ENCODE results near the gene TMEM126B.
"Not testable (repeated sequence)": the region's sequence is repeated elsewhere in the genome, so short reads cannot be mapped to it uniquely, and the experiment has no call there.

The TMEM126B gene

GRCh38 chr11:85627998-85628770 is at the start of gene TMEM126B:
Gene TMEM126B, plus strand, starts transcription at chr11:85628593. Its CDS starts 15 bp downstream, at chr11:85628608.
- H3K4me1 Mint-ChIP-seq = peaks cover 33% of the 10 kb centered on the region
- peak within 1 kb of the TSS; percentile 98 for H3K27ac Mint-ChIP-seq (ENCODE audit: low read depth)
- DNase-seq (ENCODE audit: low spot score in 2 of 2) (peak; percentile 89 to 91), ATAC-seq (replicated peaks; ENCODE audit: extremely low read depth, poor library complexity, severe bottlenecking) (peak; percentile 99)
- peaks cover 19% of the 10 kb centered on the region for H3K36me3 Mint-ChIP-seq (ENCODE audit: insufficient read depth)
- no peaks in the 10 kb centered on the region for H3K9me3 Mint-ChIP-seq
- H3K4me3 Mint-ChIP-seq = peak within 1 kb of the TSS; percentile 99
- no peaks in the 10 kb centered on the region for H3K27me3 Mint-ChIP-seq

- no peaks in the 10 kb centered on the region for H3K9me3 Mint-ChIP-seq
- H3K36me3 Mint-ChIP-seq (ENCODE audit: insufficient read depth) = no peaks in the 10 kb centered on the region
- peak overlapping the region; percentile 1 for H3K27ac Mint-ChIP-seq (ENCODE audit: low read depth)
- ATAC-seq (replicated peaks; ENCODE audit: extremely low read depth, poor library complexity, severe bottlenecking) (no peak), DNase-seq (ENCODE audit: low spot score in 2 of 2) (no peak)
- H3K4me3 Mint-ChIP-seq = no peak overlapping the region
- peaks cover 13% of the 10 kb centered on the region for H3K27me3 Mint-ChIP-seq
- no peaks in the 10 kb centered on the region for H3K4me1 Mint-ChIP-seq
Measured at GRCh38 chr11:85582111-85582510, 46.3 kb upstream of the TMEM126B start.

DNA sequence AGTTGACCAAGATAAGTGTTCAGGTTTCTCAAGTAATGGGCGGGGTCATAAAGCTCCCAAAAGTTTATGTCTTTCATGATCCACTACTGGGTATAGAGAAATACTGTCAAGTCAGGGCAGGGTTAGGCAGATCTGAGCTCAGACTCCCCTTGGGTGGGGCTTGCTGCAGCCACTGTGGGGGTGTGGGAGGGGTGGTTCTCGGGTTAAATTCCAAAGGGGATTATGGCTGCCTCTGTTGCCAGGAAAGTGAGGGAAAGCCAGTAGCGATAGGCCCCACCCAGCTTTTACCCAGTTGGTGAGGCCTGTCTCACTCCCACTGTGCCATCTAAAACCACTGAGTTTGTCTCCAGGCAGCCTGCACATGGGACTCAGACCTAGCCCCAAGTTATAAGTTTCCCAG is 39.0 kb upstream of the TMEM126B start:
- no peak for DNase-seq (ENCODE audit: low spot score in 2 of 2)

DNA sequence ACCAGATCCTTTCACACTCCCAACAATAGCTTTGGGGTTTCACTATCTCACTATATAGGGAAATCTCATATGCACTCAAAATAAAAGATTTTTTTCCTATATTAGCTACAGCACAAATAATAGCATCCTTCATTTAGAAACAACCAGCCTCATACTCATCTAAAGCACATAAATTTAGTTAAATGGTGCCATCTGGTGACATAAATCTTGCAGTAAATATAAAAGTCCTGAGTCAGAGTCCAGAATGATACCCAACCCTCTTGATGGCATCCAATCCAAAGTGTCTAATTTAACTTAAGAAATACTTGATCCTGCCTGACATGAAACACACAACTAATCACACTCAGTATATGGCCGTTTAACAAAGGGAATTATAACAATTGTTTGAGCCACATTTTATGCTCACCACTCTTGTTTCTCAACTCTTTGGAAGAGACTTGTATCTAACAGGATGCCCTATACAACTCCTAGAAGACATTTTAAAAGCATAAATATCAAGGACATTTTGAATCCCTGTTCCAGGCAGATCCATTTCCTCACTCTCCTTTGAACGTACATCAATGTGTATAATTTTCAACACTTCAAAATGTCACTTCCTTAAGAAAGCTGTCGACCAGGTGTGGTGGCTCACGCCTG is 37.4 kb upstream of the TMEM126B start:
- H3K9me3 Mint-ChIP-seq = no peaks in the 10 kb centered on the region
- H3K4me3 Mint-ChIP-seq = no peak overlapping the region
- peaks cover 35% of the 10 kb centered on the region for H3K27me3 Mint-ChIP-seq
- H3K36me3 Mint-ChIP-seq (ENCODE audit: insufficient read depth) = no peaks in the 10 kb centered on the region
- H3K27ac Mint-ChIP-seq (ENCODE audit: low read depth) = no peak overlapping the region
- no peaks in the 10 kb centered on the region for H3K4me1 Mint-ChIP-seq
- DNase-seq (ENCODE audit: low spot score in 2 of 2) (no peak), ATAC-seq (replicated peaks; ENCODE audit: extremely low read depth, poor library complexity, severe bottlenecking) (no peak)

More for the DNA sequence above, 39.0 kb upstream of the TMEM126B start:
- H3K27me3 Mint-ChIP-seq = peaks cover 37% of the 10 kb centered on the region
- no peak for ATAC-seq (replicated peaks; ENCODE audit: extremely low read depth, poor library complexity, severe bottlenecking)
- H3K4me3 Mint-ChIP-seq = no peak overlapping the region
- H3K4me1 Mint-ChIP-seq = no peaks in the 10 kb centered on the region
- no peaks in the 10 kb centered on the region for H3K9me3 Mint-ChIP-seq
- no peak overlapping the region for H3K27ac Mint-ChIP-seq (ENCODE audit: low read depth)
- no peaks in the 10 kb centered on the region for H3K36me3 Mint-ChIP-seq (ENCODE audit: insufficient read depth)

DNA sequence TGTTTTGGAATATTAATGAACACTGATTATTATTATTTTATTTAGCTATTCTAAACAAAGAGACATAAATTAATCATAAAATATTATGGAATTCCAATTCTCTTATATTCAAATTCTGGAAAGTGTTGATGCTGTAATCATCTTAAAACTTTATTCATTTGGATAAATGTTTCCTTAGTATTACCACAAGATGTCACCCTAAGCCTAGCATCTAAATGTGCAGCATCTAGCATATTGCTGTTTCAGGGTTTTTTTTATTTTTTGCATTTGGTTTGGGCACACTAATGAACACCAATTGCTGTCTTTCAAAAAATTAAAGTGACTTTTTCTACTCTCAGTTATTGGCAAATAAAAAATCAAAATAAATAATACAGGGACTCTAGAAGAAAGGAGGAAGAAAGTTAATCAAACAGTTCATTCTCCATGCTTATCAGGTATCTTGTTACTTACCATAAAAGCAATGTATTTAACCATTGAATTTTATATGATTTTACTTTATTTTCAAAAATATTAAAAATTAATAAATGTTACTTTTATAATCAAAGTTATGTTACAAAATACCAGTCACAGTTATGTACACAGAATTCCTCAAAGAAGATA is 33.0 kb upstream of the TMEM126B start:
- no peak overlapping the region for H3K4me3 Mint-ChIP-seq
- no peaks in the 10 kb centered on the region for H3K27me3 Mint-ChIP-seq
- no peak overlapping the region for H3K27ac Mint-ChIP-seq (ENCODE audit: low read depth)
- H3K4me1 Mint-ChIP-seq = no peaks in the 10 kb centered on the region
- DNase-seq (ENCODE audit: low spot score in 2 of 2) = no peak
- ATAC-seq (replicated peaks; ENCODE audit: extremely low read depth, poor library complexity, severe bottlenecking) = no peak
- no peaks in the 10 kb centered on the region for H3K9me3 Mint-ChIP-seq
- H3K36me3 Mint-ChIP-seq (ENCODE audit: insufficient read depth) = no peaks in the 10 kb centered on the region

GRCh38 chr11:85596886-85597285 is 31.5 kb upstream of the TMEM126B start:
- Mint-ChIP-seq H3K9me3 (no peaks in the 10 kb centered on the region), H3K36me3 (ENCODE audit: insufficient read depth) (no peaks in the 10 kb centered on the region), H3K4me1 (no peaks in the 10 kb centered on the region), H3K27me3 (no peaks in the 10 kb centered on the region), H3K27ac (ENCODE audit: low read depth) (no peak overlapping the region), H3K4me3 (no peak overlapping the region)
- no peak for ATAC-seq (replicated peaks; ENCODE audit: extremely low read depth, poor library complexity, severe bottlenecking)
- DNase-seq (ENCODE audit: low spot score in 2 of 2) = no peak

DNA sequence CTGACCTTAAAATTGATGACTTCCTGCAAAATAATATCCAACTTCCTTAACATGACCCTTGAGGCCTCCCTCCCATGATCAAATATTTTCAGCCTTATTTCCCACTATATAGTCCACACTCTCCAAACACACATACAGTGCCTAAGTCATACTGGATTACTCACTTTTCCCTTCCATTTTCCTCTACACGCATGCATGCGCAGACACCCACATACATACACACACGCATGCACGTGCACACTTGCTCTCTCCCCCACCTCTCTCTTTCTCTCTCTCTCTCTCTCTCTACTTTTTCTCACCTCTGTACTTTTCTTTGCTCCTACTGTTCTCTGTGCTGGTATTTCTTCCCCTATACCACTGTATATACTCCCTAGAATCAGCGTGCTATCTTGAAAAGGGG is 29.3 kb upstream of the TMEM126B start:
- Mint-ChIP-seq H3K27ac (ENCODE audit: low read depth) (no peak overlapping the region), H3K36me3 (ENCODE audit: insufficient read depth) (no peaks in the 10 kb centered on the region), H3K27me3 (no peaks in the 10 kb centered on the region), H3K4me3 (no peak overlapping the region), H3K9me3 (no peaks in the 10 kb centered on the region), H3K4me1 (no peaks in the 10 kb centered on the region)
- ATAC-seq (replicated peaks; ENCODE audit: extremely low read depth, poor library complexity, severe bottlenecking) (no peak), DNase-seq (ENCODE audit: low spot score in 2 of 2) (no peak)

DNA sequence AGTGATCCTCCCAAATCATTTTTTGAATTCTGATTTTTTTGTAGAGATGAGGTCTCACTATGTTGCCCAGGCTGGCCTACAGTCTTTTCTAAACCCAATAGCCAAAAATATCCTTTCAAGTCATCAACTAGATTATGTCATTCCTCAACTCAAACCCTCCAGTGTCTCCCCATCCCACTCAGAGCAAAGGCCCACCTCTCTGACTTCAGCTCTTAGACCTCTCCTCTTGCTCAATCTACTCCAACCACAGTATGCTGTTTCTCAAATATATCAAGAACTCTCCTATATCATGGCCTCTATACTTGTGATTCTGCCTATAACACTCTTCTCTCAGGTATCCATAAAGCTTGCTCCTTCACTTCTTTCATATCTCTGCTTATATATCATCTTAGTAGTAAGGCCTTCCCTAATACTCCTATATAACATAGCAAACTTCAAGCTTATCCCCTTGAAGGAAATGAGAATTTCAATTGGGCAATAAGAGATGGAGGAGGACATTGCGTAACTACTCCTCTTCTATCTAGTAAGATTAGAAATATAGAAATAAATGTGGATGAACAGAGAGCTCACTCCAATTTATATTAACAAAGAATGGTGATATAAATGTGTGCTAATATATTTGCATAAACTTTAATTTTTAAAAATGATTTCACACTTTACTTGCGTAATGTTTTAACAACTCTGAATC is 25.7 kb upstream of the TMEM126B start:
- no peak for DNase-seq (ENCODE audit: low spot score in 2 of 2)
- peaks cover 1% of the 10 kb centered on the region for H3K36me3 Mint-ChIP-seq (ENCODE audit: insufficient read depth)

GRCh38 chr11:85603220-85603619 is 25.2 kb upstream of the TMEM126B start:
- Mint-ChIP-seq H3K36me3 (ENCODE audit: insufficient read depth) (peaks cover 1% of the 10 kb centered on the region), H3K27me3 (no peaks in the 10 kb centered on the region), H3K4me3 (no peak overlapping the region), H3K27ac (ENCODE audit: low read depth) (no peak overlapping the region), H3K9me3 (no peaks in the 10 kb centered on the region), H3K4me1 (no peaks in the 10 kb centered on the region)
- ATAC-seq (replicated peaks; ENCODE audit: extremely low read depth, poor library complexity, severe bottlenecking) (no peak), DNase-seq (ENCODE audit: low spot score in 2 of 2) (no peak)

More for the DNA sequence above, 25.7 kb upstream of the TMEM126B start:
- Mint-ChIP-seq H3K27ac (ENCODE audit: low read depth) (no peak overlapping the region), H3K4me3 (no peak overlapping the region), H3K27me3 (no peaks in the 10 kb centered on the region), H3K4me1 (no peaks in the 10 kb centered on the region), H3K9me3 (no peaks in the 10 kb centered on the region)
- ATAC-seq (replicated peaks; ENCODE audit: extremely low read depth, poor library complexity, severe bottlenecking) = no peak

GRCh38 chr11:85606237-85606636 is 22.2 kb upstream of the TMEM126B start:
- not testable (repeated sequence) for H3K4me3 Mint-ChIP-seq; H3K36me3 Mint-ChIP-seq (ENCODE audit: insufficient read depth); DNase-seq (ENCODE audit: low spot score in 2 of 2); H3K27me3 Mint-ChIP-seq; H3K9me3 Mint-ChIP-seq; H3K27ac Mint-ChIP-seq (ENCODE audit: low read depth); H3K4me1 Mint-ChIP-seq; ATAC-seq (replicated peaks; ENCODE audit: extremely low read depth, poor library complexity, severe bottlenecking)

GRCh38 chr11:85608621-85609020 is 19.8 kb upstream of the TMEM126B start:
- not testable (repeated sequence) for H3K9me3 Mint-ChIP-seq; H3K36me3 Mint-ChIP-seq (ENCODE audit: insufficient read depth); ATAC-seq (replicated peaks; ENCODE audit: extremely low read depth, poor library complexity, severe bottlenecking); H3K27me3 Mint-ChIP-seq; DNase-seq (ENCODE audit: low spot score in 2 of 2); H3K4me3 Mint-ChIP-seq; H3K27ac Mint-ChIP-seq (ENCODE audit: low read depth); H3K4me1 Mint-ChIP-seq

GRCh38 chr11:85609286-85609685 is 19.1 kb upstream of the TMEM126B start:
- H3K36me3 Mint-ChIP-seq (ENCODE audit: insufficient read depth); H3K4me3 Mint-ChIP-seq; DNase-seq (ENCODE audit: low spot score in 2 of 2); H3K27me3 Mint-ChIP-seq; H3K27ac Mint-ChIP-seq (ENCODE audit: low read depth); ATAC-seq (replicated peaks; ENCODE audit: extremely low read depth, poor library complexity, severe bottlenecking); H3K4me1 Mint-ChIP-seq; H3K9me3 Mint-ChIP-seq: not testable (repeated sequence)
